AG09319 (cell line): ENCODE measurements around the gene SATB1.

ENCODE experiments used
- DNase-seq: peaks from one replicate; pipeline ENCODE4 v3.0.0-alpha.2; 2010; ENCODE audit warnings: low read depth; ENCODE audit errors: extremely low read depth
- CTCF ChIP-seq: IDR thresholded peaks from 2 replicates; pipeline ENCODE4 v1.5.1; 2011; ENCODE audit warnings: low read depth, mild to moderate bottlenecking, inconsistent platforms, low read length, moderate library complexity

SATB1 gene

GRCh38 chr3:18440066-18440722 lies 15.1 kb upstream of the SATB1 start:
- no peak for TF ChIP-seq CTCF
- DNase-seq = no peak

- no peak for TF ChIP-seq CTCF
- no peak for DNase-seq
Measured at GRCh38 chr3:18439281-18439680, 14.1 kb upstream of the SATB1 start.

- DNase-seq = no peak
Measured at GRCh38 chr3:18438586-18438985, 13.4 kb upstream of the SATB1 start.

GRCh38 chr3:18436213-18436612 lies 11.1 kb upstream of the SATB1 start:
- DNase-seq = no peak
- no peak for TF ChIP-seq CTCF

More at GRCh38 chr3:18438586-18438985, 13.4 kb upstream of the SATB1 start:
- TF ChIP-seq CTCF = no peak

- no peak for DNase-seq
- TF ChIP-seq CTCF = no peak
Measured at GRCh38 chr3:18434711-18435110, 9.6 kb upstream of the SATB1 start.

GRCh38 chr3:18432752-18433151 lies 7.6 kb upstream of the SATB1 start:
- no peak for TF ChIP-seq CTCF
- no peak for DNase-seq

GRCh38 chr3:18431266-18431665 lies 6.1 kb upstream of the SATB1 start:
- DNase-seq = no peak
- no peak for TF ChIP-seq CTCF
